OCI-LY7 (cell line): ENCODE data around the gene SLC22A14. TPM values are rescaled to one million over a fixed set of nuclear protein-coding genes. Genes with fewer than 3 reads are reported as not detected.

Experiments
- BruUV-seq: library from RNA; stranded (reverse); fragments of 400-500 nt; replicated peaks from 2 replicates; lab custom pipeline; 2021; lab: Mats Ljungman, UMichigan
- CTCF ChIA-PET: fragments of 300-600 bp; sonication (Branson Sonifier 250); formaldehyde crosslinking; loops from one replicate; lab custom pipeline; 2022; ENCODE audit warnings: antibody characterized with exemption; ENCODE audit not compliant: unreplicated experiment; lab: Charles Lee
- POLR2A ChIA-PET: fragments of 300-600 bp; sonication (Branson Sonifier 250); formaldehyde crosslinking; loops from one replicate; lab custom pipeline; 2022; ENCODE audit warnings: antibody characterized with exemption; lab: Charles Lee
- DNase-seq: peaks from one replicate; pipeline ENCODE4 v3.0.0-alpha.2; 2015; ENCODE audit warnings: low spot score
- H2AFZ ChIP-seq: fragments of 200-600 bp; sonication (generic), shearing (Covaris generic); 2 replicates; pipeline ENCODE4 v1.6.1; 2014; ENCODE audit warnings: mild to moderate bottlenecking, antibody characterized with exemption, low read length, moderate library complexity
- H3K27ac ChIP-seq: fragments of 200-600 bp; sonication (generic); 2 replicates; pipeline ENCODE4 v1.5.1; 2014; ENCODE audit warnings: mixed run types, low read depth, mild to moderate bottlenecking, moderate library complexity, low read length, inconsistent platforms; ENCODE audit not compliant: poor library complexity, severe bottlenecking
- H3K36me3 ChIP-seq: fragments of 200-600 bp; sonication (generic); 2 replicates; pipeline ENCODE4 v1.6.1; 2014; ENCODE audit warnings: mild to moderate bottlenecking, antibody characterized with exemption, low read length, moderate library complexity, mixed read lengths; ENCODE audit not compliant: insufficient read depth
- H3K4me1 ChIP-seq: fragments of 200-600 bp; sonication (generic); 2 replicates; pipeline ENCODE4 v1.5.1; 2014; ENCODE audit warnings: mild to moderate bottlenecking, low read length; ENCODE audit not compliant: insufficient read depth, poor library complexity, severe bottlenecking
- H3K4me2 ChIP-seq: fragments of 200-600 bp; sonication (generic); 2 replicates; pipeline ENCODE4 v1.6.1; 2014; ENCODE audit warnings: mild to moderate bottlenecking, low read length
- H3K4me3 ChIP-seq: fragments of 200-600 bp; sonication (generic); 2 replicates; pipeline ENCODE4 v1.5.1; 2014; ENCODE audit warnings: mild to moderate bottlenecking, low read depth, low read length; ENCODE audit not compliant: poor library complexity, severe bottlenecking
- H3K79me2 ChIP-seq: fragments of 200-600 bp; sonication (generic); 2 replicates; pipeline ENCODE4 v1.6.1; 2016; ENCODE audit warnings: low read depth, mild to moderate bottlenecking, low read length, moderate library complexity, mixed read lengths; ENCODE audit not compliant: insufficient read depth
- H3K9me2 ChIP-seq: fragments of 200-600 bp; sonication (generic); 2 replicates; pipeline ENCODE4 v1.6.1; 2016; ENCODE audit warnings: mild to moderate bottlenecking, low read length, mixed read lengths; ENCODE audit not compliant: insufficient read depth
- H3K9me3 ChIP-seq: fragments of 200-600 bp; sonication (generic); 2 replicates; pipeline ENCODE4 v1.6.1; 2014; ENCODE audit warnings: mild to moderate bottlenecking, mixed run types, low read length, mixed read lengths
- H4K20me1 ChIP-seq: fragments of 200-600 bp; sonication (generic); 2 replicates; pipeline ENCODE4 v1.6.1; 2014; ENCODE audit warnings: mild to moderate bottlenecking, antibody characterized with exemption, low read length, moderate library complexity, mixed read lengths; ENCODE audit not compliant: insufficient read depth
- CTCF ChIP-seq: fragments of 200-600 bp; sonication (generic); conservative IDR thresholded peaks from 2 replicates; pipeline ENCODE4 v1.5.1; 2014; ENCODE audit warnings: mild to moderate bottlenecking, antibody characterized with exemption, low read length, moderate library complexity, mixed read lengths
- EZH2phosphoT487 ChIP-seq: fragments of 200-600 bp; sonication (generic); IDR thresholded peaks from 2 replicates; pipeline ENCODE4 v1.6.1; 2018; ENCODE audit warnings: low read depth, borderline replicate concordance, mild to moderate bottlenecking, mixed run types, antibody characterized with exemption, low read length, moderate library complexity, mixed read lengths
- intact Hi-C: fragments of 100-400 bp; cut with micrococcal nuclease; formaldehyde crosslinking; loops from one replicate; pipeline ENCODE4 v1.10.0; 2022; ENCODE audit not compliant: unreplicated experiment
- total RNA-seq, 2 experiments: library from RNA; depleted of rRNA in 1 of 2; stranded (reverse); fragments of >200 nt in 1 of 2; shearing (Covaris generic) in 1 of 2; gene quantifications; 2 replicates each; pipeline ENCODE4 v1.2.3, GENCODE V29; 2014 to 2022

The SLC22A14 gene
- total RNA-seq, 2 experiments from 2014 or later: not detected

DNA sequence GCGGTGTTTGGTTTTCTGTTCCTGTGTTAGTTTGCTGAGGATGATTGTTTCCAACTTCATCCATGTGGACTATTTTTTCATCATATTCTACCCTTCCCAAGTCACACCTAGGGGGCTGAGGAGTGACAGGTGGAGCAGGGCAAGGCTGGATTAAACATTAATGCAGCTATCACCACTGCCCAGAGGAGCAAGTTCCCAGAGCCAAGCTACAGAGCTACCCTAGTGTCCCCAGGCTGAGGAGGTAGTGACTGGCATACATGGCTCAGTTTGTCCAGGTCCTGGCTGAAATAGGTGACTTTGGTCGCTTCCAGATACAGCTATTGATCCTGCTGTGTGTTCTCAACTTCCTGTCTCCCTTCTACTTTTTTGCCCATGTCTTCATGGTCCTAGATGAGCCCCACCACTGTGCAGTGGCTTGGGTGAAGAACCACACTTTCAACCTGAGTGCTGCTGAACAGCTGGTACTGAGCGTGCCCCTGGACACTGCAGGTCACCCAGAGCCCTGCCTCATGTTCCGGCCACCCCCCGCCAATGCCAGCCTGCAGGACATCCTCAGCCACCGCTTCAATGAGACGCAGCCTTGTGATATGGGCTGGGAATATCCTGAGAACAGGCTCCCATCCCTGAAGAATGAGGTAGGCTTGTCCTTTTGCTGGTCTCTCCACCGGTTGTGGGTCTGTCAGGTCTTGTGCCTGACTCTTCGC, 16.3 kb upstream of the SLC22A14 start, which contains the start of gene SLC22A13:
SLC22A13 (plus strand) TSS at position 209 of the 704 bp plus-strand sequence; CDS start at position 258, 49 bp downstream.
- intact Hi-C loops: no loop called here
- CTCF ChIA-PET: no interaction called here
- H3K27ac ChIP-seq: no peak within 1 kb of the TSS
- no peak for TF ChIP-seq EZH2phosphoT487
- no peak for TF ChIP-seq CTCF
- H2AFZ ChIP-seq: no peak within 1 kb of the TSS
- DNase-seq: no peak
- no TSS peak for BruUV-seq
- no peaks in the 10 kb centered on the region for H3K9me3 ChIP-seq
- peaks cover 6% of the 10 kb centered on the region for H3K4me1 ChIP-seq
- no peak within 1 kb of the TSS for H3K4me3 ChIP-seq
- POLR2A ChIA-PET: no interaction called here
- no peaks in the 10 kb centered on the region for H3K9me2 ChIP-seq
- H3K36me3 ChIP-seq: peaks cover 5% of the 10 kb centered on the region; the same call in 1 of the 2 replicates
- H3K4me2 ChIP-seq: no peak within 1 kb of the TSS
- no peaks in the 10 kb centered on the region for H4K20me1 ChIP-seq
- no peaks in the 10 kb centered on the region for H3K79me2 ChIP-seq

DNA sequence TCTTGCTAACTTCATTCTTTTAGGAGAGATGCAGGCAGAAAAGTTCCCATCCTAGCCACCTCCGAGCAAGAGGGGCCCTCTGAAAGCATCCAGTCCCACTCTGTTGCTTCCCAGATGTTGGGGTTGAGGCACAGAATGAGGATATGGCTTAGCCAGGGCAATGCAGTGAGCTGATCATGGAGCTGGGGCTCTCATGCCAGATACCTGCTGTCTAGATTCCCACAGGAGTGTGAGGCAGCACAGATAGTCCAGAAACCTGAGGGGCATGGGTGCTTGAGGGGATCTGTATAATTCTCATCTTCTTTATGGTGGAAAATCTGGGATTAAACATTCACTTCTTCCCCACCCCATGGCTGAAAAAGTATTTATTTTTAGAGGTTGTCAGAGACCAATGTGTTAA, 15.3 kb upstream of the SLC22A14 start:
- intact Hi-C loops: no loop called here
- Histone ChIP-seq H3K9me3 (no peaks in the 10 kb centered on the region), H3K9me2 (no peaks in the 10 kb centered on the region), H3K27ac (no peak overlapping the region), H2AFZ (no peak overlapping the region), H3K4me1 (peaks cover 6% of the 10 kb centered on the region), H3K79me2 (no peaks in the 10 kb centered on the region), H4K20me1 (no peaks in the 10 kb centered on the region), H3K4me3 (no peak overlapping the region), H3K4me2 (no peak overlapping the region), H3K36me3 (no peaks in the 10 kb centered on the region)
- BruUV-seq: no TSS peak
- TF ChIP-seq EZH2phosphoT487 (no peak), CTCF (no peak)
- ChIA-PET CTCF (no interaction called here), POLR2A (no interaction called here)
- DNase-seq: no peak

DNA sequence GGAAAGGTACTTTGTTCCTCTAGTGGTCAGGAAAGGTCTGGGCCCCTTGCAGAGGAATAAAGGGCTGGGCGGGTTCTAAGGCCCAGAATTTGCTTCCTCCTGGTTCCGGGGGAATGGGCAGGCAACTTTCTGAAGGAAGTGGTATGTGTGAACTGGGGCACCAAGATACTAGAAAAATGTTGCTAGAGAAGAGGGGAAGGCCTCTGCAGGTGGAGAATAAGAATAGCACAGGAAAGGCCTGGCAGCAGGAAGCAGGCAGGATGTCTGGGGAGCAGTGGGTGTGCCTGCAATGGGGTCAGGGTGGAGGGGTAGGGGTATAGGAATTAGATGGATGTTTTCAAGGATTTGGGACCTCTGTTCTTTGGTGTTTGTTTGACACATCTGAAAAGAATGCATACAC, 14.4 kb upstream of the SLC22A14 start:
- H2AFZ ChIP-seq: no peak overlapping the region

More for the DNA sequence above, 14.4 kb upstream of the SLC22A14 start:
- H3K4me1 ChIP-seq: peaks cover 6% of the 10 kb centered on the region
- no TSS peak for BruUV-seq
- DNase-seq: no peak
- CTCF ChIA-PET: no interaction called here
- H3K9me3 ChIP-seq: no peaks in the 10 kb centered on the region
- intact Hi-C loops: no loop called here
- no peaks in the 10 kb centered on the region for H3K9me2 ChIP-seq
- no peak overlapping the region for H3K4me3 ChIP-seq
- H3K79me2 ChIP-seq: no peaks in the 10 kb centered on the region
- no peak overlapping the region for H3K27ac ChIP-seq
- TF ChIP-seq CTCF (no peak), EZH2phosphoT487 (no peak)
- no peak overlapping the region for H3K4me2 ChIP-seq
- no peaks in the 10 kb centered on the region for H3K36me3 ChIP-seq
- no peaks in the 10 kb centered on the region for H4K20me1 ChIP-seq
- POLR2A ChIA-PET: no interaction called here
